HEK293 (cell line): ENCODE results near the gene GNG7.

Experiments used
- BCL11B ChIP-seq: fragments of 450-650 bp; formaldehyde crosslinking; IDR thresholded peaks from 2 replicates; pipeline ENCODE4 v1.5.1; 2016; ENCODE audit warnings: low read depth, missing biosample characterization, missing genetic modification characterization
- GFI1B ChIP-seq: fragments of 450-650 bp; formaldehyde crosslinking; IDR thresholded peaks from 2 replicates; pipeline ENCODE4 v1.5.1; 2016; ENCODE audit warnings: missing biosample characterization, missing genetic modification characterization
- HIC1 ChIP-seq: fragments of 450-650 bp; formaldehyde crosslinking; IDR thresholded peaks from 2 replicates; pipeline ENCODE4 v1.5.1; 2016; ENCODE audit warnings: missing biosample characterization, missing genetic modification characterization
- HOXC10 ChIP-seq: sonication (generic); formaldehyde crosslinking; IDR thresholded peaks from 2 replicates; pipeline ENCODE4 v1.8.1; 2023; ENCODE audit warnings: mild to moderate bottlenecking, missing genetic modification reagents
- KLF8 ChIP-seq: fragments of 450-650 bp; formaldehyde crosslinking; IDR thresholded peaks from 2 replicates; pipeline ENCODE4 v1.5.1; 2016; ENCODE audit warnings: missing biosample characterization, missing genetic modification characterization
- MYNN ChIP-seq: fragments of 450-650 bp; formaldehyde crosslinking; IDR thresholded peaks from 2 replicates; pipeline ENCODE4 v1.5.1; 2016; ENCODE audit warnings: missing biosample characterization, missing genetic modification characterization, borderline replicate concordance
- TCF7L2 ChIP-seq: IDR thresholded peaks from 2 replicates; pipeline ENCODE4 v1.6.1; 2011; ENCODE audit warnings: low read depth, mild to moderate bottlenecking, inconsistent platforms, low read length, moderate library complexity, borderline replicate concordance
- YY2 ChIP-seq: fragments of 450-650 bp; formaldehyde crosslinking; IDR thresholded peaks from 2 replicates; pipeline ENCODE4 v1.5.1; 2016; ENCODE audit warnings: missing biosample characterization, missing genetic modification characterization
- ZNF114 ChIP-seq: fragments of 450-650 bp; formaldehyde crosslinking; IDR thresholded peaks from 2 replicates; pipeline ENCODE4 v1.5.0; 2017; ENCODE audit warnings: missing biosample characterization, missing genetic modification characterization
- ZNF202 ChIP-seq: fragments of 450-650 bp; formaldehyde crosslinking; IDR thresholded peaks from 2 replicates; pipeline ENCODE4 v1.5.1; 2016; ENCODE audit warnings: missing biosample characterization, missing genetic modification characterization, borderline replicate concordance
- ZNF211 ChIP-seq: fragments of 450-650 bp; formaldehyde crosslinking; IDR thresholded peaks from 2 replicates; pipeline ENCODE4 v1.5.1; 2016; ENCODE audit warnings: low read depth, missing biosample characterization, missing genetic modification characterization
- ZNF214 ChIP-seq: fragments of 450-650 bp; formaldehyde crosslinking; IDR thresholded peaks from 2 replicates; pipeline ENCODE4 v1.5.1; 2017; ENCODE audit warnings: missing biosample characterization, mild to moderate bottlenecking, missing genetic modification characterization, borderline replicate concordance
- ZNF23 ChIP-seq: fragments of 450-650 bp; formaldehyde crosslinking; IDR thresholded peaks from 2 replicates; pipeline ENCODE4 v1.5.1; 2016; ENCODE audit warnings: missing biosample characterization, missing genetic modification characterization, borderline replicate concordance
- ZNF248 ChIP-seq: fragments of 450-650 bp; formaldehyde crosslinking; IDR thresholded peaks from 2 replicates; pipeline ENCODE4 v1.5.1; 2017; ENCODE audit warnings: missing biosample characterization, missing genetic modification characterization
- ZNF302 ChIP-seq: fragments of 450-650 bp; formaldehyde crosslinking; IDR thresholded peaks from 2 replicates; pipeline ENCODE4 v1.5.1; 2016; ENCODE audit warnings: missing biosample characterization, missing genetic modification characterization, low read depth
- ZNF311 ChIP-seq: fragments of 450-650 bp; formaldehyde crosslinking; IDR thresholded peaks from 2 replicates; pipeline ENCODE4 v1.5.1; 2017; ENCODE audit warnings: missing biosample characterization, missing genetic modification characterization, borderline replicate concordance
- ZNF324 ChIP-seq: fragments of 450-650 bp; formaldehyde crosslinking; IDR thresholded peaks from 2 replicates; pipeline ENCODE4 v1.5.1; 2016; ENCODE audit warnings: missing biosample characterization, missing genetic modification characterization
- ZNF335 ChIP-seq: fragments of 450-650 bp; formaldehyde crosslinking; conservative IDR thresholded peaks from 2 replicates; pipeline ENCODE4 v1.5.1; 2016; ENCODE audit warnings: missing biosample characterization, missing genetic modification characterization
- ZNF362 ChIP-seq: fragments of 450-650 bp; formaldehyde crosslinking; IDR thresholded peaks from 2 replicates; pipeline ENCODE4 v1.5.1; 2016; ENCODE audit warnings: missing biosample characterization, missing genetic modification characterization
- ZNF366 ChIP-seq: fragments of 450-650 bp; formaldehyde crosslinking; conservative IDR thresholded peaks from 2 replicates; pipeline ENCODE4 v1.5.1; 2016; ENCODE audit warnings: missing biosample characterization, missing genetic modification characterization
- ZNF501 ChIP-seq: fragments of 450-650 bp; formaldehyde crosslinking; IDR thresholded peaks from 2 replicates; pipeline ENCODE4 v1.5.1; 2016; ENCODE audit warnings: missing biosample characterization, missing genetic modification characterization
- ZNF529 ChIP-seq: fragments of 450-650 bp; formaldehyde crosslinking; IDR thresholded peaks from 2 replicates; pipeline ENCODE4 v1.5.1; 2017; ENCODE audit warnings: missing genetic modification characterization, missing biosample characterization; ENCODE audit not compliant: insufficient replicate concordance
- ZNF530 ChIP-seq: fragments of 450-650 bp; formaldehyde crosslinking; IDR thresholded peaks from 2 replicates; pipeline ENCODE4 v1.5.1; 2016; ENCODE audit warnings: low read depth, missing biosample characterization, missing genetic modification characterization
- ZNF548 ChIP-seq: fragments of 450-650 bp; formaldehyde crosslinking; IDR thresholded peaks from 2 replicates; pipeline ENCODE4 v1.5.1; 2016; ENCODE audit warnings: missing biosample characterization, missing genetic modification characterization
- ZNF558 ChIP-seq: fragments of 450-650 bp; formaldehyde crosslinking; IDR thresholded peaks from 2 replicates; pipeline ENCODE4 v1.5.1; 2016; ENCODE audit warnings: missing biosample characterization, missing genetic modification characterization
- ZNF560 ChIP-seq: fragments of 450-650 bp; formaldehyde crosslinking; IDR thresholded peaks from 2 replicates; pipeline ENCODE4 v1.5.1; 2017; ENCODE audit warnings: missing biosample characterization, missing genetic modification characterization, borderline replicate concordance
- ZNF654 ChIP-seq: fragments of 450-650 bp; formaldehyde crosslinking; IDR thresholded peaks from 2 replicates; pipeline ENCODE4 v1.5.1; 2016; ENCODE audit warnings: low read depth, missing biosample characterization, missing genetic modification characterization
- ZNF658 ChIP-seq: fragments of 450-650 bp; formaldehyde crosslinking; IDR thresholded peaks from 2 replicates; pipeline ENCODE4; 2016; ENCODE audit warnings: missing biosample characterization, missing genetic modification characterization
- ZNF692 ChIP-seq: fragments of 450-650 bp; formaldehyde crosslinking; IDR thresholded peaks from 2 replicates; pipeline ENCODE4 v1.5.1; 2016; ENCODE audit warnings: missing biosample characterization, missing genetic modification characterization
- ZNF792 ChIP-seq: fragments of 450-650 bp; formaldehyde crosslinking; IDR thresholded peaks from 2 replicates; pipeline ENCODE4 v1.5.1; 2016; ENCODE audit warnings: missing biosample characterization, missing genetic modification characterization
- ZSCAN16 ChIP-seq: fragments of 450-650 bp; formaldehyde crosslinking; IDR thresholded peaks from 2 replicates; pipeline ENCODE4 v1.5.1; 2016; ENCODE audit warnings: missing biosample characterization, missing genetic modification characterization
- TF ChIP-seq, protein P1 (sequence below): fragments of 450-650 bp; formaldehyde crosslinking; optimal IDR thresholded peaks from 2 replicates; pipeline ENCODE3; 2016; ENCODE audit warnings: missing biosample characterization, mild to moderate bottlenecking, missing genetic modification characterization

GNG7 gene

DNA sequence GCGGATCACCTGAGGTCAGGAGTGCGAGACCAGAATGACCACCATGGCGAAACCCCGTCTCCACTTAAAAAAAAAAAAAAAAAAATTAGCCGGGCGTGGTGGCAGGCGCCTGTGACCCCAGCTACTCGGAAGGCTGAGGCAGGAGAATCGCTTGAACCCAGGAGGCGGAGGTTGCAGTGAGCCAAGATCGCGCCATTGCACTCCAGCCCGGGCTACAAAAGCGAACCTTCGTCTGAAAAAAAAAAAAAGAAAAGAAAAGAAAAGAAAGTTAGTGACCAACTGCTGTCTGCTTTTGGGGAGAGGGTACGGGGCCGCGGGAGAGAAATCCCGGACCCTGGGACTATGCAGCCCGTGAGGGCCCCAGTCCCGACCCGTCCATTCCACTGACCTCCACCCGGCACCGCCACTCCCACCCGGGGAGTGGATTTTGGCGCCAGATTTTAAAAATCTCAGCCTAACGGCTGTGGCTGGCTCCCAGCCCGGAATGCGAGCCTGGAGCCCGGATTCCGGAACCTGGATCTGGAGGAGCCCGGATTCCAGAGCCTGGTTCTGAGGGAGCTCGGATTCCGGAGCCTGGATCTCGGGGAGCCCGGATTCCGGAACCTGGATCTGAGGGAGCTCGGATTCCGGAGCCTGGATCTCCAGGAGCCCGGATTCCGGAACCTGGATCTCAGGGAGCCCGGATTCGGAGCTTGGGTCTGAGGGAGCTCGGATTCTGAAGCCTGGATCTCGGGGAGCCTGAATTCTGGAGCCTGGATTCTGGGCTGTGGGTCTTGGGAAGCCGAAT lies 239.7 kb downstream of the GNG7 start (continued):
- TF ChIP-seq ZNF529 (tag by site-specific recombination): peak; percentile 59
- peak; percentile 59; the same call in 1 of the 2 replicates for TF ChIP-seq ZNF692
- TF ChIP-seq ZNF558 (tag by site-specific recombination): peak; percentile 73
- no peak for TF ChIP-seq ZNF23 (tag by site-specific recombination)
- TF ChIP-seq KLF8 (tag by site-specific recombination): peak; percentile 96
- TF ChIP-seq, protein P1, sequence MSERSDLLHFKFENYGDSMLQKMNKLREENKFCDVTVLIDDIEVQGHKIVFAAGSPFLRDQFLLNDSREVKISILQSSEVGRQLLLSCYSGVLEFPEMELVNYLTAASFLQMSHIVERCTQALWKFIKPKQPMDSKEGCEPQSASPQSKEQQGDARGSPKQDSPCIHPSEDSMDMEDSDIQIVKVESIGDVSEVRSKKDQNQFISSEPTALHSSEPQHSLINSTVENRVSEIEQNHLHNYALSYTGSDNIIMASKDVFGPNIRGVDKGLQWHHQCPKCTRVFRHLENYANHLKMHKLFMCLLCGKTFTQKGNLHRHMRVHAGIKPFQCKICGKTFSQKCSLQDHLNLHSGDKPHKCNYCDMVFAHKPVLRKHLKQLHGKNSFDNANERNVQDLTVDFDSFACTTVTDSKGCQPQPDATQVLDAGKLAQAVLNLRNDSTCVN (tag by site-specific recombination): peak; percentile 42
- no peak for TF ChIP-seq HOXC10 (CRISPR knock-in tag)
- TF ChIP-seq ZNF501: peak; percentile 66
- TF ChIP-seq MYNN: no peak
- peak; percentile 17; the same call in 1 of the 2 replicates for TF ChIP-seq ZNF654 (tag by site-specific recombination)
- TF ChIP-seq ZNF214 (tag by site-specific recombination): no peak; the same call in 1 of the 2 replicates
- peak; percentile 71 for TF ChIP-seq ZNF335
- TF ChIP-seq ZNF211 (tag by site-specific recombination): no peak
- no peak for TF ChIP-seq ZNF302
- TF ChIP-seq ZNF560 (tag by site-specific recombination): no peak
- no peak for TF ChIP-seq YY2
- TF ChIP-seq GFI1B (tag by site-specific recombination): peak; percentile 93
- no peak for TF ChIP-seq TCF7L2
- TF ChIP-seq ZNF362 (tag by site-specific recombination): peak; percentile 72; the same call in 1 of the 2 replicates
- peak; percentile 90 for TF ChIP-seq BCL11B (tag by site-specific recombination)
- TF ChIP-seq ZNF548 (tag by site-specific recombination): no peak
- peak; percentile 70 for TF ChIP-seq HIC1 (tag by site-specific recombination)
- peak; percentile 95 for TF ChIP-seq ZNF324 (tag by site-specific recombination)
- no peak for TF ChIP-seq ZNF311 (tag by site-specific recombination)
- no peak for TF ChIP-seq ZNF248 (tag by site-specific recombination)
- TF ChIP-seq ZNF792: no peak
- no peak for TF ChIP-seq ZSCAN16
- no peak for TF ChIP-seq ZNF530 (tag by site-specific recombination)
- no peak for TF ChIP-seq ZNF114 (tag by site-specific recombination)
- no peak for TF ChIP-seq ZNF366 (tag by site-specific recombination)
- TF ChIP-seq ZNF658 (tag by site-specific recombination): no peak
- no peak for TF ChIP-seq ZNF202 (tag by site-specific recombination)
